ENCODE results near the gene NOD1.
"Not testable (repeated sequence)": the region's sequence is repeated elsewhere in the genome, so short reads cannot be mapped to it uniquely, and the experiment has no call there.

NOD1 gene

GRCh38 chr7:30412782-30413504 lies 65.6 kb downstream of the NOD1 start:
- DNase-seq, result no peak

DNA sequence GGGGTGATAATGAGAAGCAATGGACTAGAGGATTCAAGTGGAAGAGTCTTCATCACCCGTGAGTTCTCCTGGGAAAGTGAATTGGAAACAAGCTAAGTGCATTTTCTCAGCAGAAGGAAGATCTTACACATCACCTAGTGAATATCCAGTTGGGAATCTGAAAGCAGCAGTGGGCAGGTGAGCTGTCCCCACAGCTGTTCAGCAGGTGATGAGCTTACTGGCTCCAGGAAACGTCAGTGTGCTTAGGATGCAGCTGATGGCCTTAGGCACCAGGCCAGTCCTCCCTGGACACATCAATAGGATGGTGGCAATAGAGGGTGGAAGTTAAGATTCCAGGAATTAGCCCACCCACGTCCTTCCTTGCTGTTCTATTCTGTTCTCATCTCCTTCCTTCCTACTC lies 66.7 kb downstream of the NOD1 start:
- no peak for DNase-seq

GRCh38 chr7:30411173-30411572 lies 67.4 kb downstream of the NOD1 start:
- no peak for DNase-seq

GRCh38 chr7:30406664-30407425 lies 71.7 kb downstream of the NOD1 start:
- DNase-seq, result no peak

DNA sequence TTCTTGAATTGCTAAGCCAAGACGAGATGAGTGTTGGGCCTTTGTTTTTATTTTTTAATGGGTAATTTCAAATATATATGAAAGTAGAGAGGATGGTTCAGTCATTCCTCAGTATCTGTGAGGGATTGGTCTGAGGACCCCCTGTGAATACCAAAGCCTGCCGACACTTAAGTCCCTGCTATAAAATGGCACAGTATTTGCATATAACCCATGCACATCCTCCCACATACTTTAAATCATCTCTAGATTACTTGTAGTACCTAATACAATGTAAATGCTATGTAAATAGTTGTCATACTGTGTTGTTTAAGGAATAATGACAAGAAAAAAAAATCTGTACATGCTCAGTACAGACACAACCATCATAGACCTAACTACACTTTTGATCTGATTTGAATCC lies 73.4 kb downstream of the NOD1 start:
- no peak for DNase-seq

- no peak for DNase-seq
Measured at GRCh38 chr7:30403477-30403876, 75.1 kb downstream of the NOD1 start.

DNA sequence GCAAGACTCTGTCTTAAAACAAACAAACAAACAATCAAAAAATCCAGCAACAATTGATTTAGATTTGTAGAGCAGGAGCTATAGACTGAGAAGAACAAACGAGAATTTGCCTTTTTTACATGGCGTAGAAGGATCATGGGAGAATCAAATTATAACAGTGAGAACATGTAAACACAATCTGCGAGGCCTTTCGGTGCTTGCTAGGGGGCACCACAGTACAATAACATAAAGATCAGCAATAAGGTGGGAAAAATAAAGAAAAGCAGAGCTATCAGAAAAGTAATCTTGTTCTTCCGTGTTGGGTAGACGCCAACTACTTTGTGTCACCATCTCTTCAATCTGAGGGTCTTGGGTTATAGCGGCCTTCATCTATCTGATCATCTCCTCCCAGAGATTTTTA lies 82.2 kb downstream of the NOD1 start:
- no peak for DNase-seq

DNA sequence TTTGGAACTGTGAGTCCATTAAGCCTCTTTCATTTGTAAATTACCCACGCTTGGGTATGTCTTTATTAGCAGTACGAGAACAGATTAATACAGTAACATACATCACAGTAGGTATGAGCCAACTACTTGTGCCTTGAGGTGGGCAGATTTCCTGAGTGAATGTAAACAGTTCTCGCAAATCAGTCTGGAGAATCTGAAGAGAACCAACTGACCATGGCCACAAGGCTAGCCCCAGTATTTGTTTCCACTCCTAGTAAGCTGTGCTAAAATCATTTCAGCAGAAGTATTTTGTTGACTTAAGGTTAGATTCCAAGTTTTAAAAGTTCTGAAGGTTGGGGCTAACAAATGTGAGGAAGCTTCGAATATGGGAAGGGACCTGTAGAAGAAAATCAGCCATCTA lies 82.9 kb downstream of the NOD1 start:
- DNase-seq, result no peak

GRCh38 chr7:30391806-30392205 lies 86.8 kb downstream of the NOD1 start:
- no peak for DNase-seq

- peak; percentile 67 for DNase-seq
Measured at GRCh38 chr7:30390736-30391636, 87.6 kb downstream of the NOD1 start.

DNA sequence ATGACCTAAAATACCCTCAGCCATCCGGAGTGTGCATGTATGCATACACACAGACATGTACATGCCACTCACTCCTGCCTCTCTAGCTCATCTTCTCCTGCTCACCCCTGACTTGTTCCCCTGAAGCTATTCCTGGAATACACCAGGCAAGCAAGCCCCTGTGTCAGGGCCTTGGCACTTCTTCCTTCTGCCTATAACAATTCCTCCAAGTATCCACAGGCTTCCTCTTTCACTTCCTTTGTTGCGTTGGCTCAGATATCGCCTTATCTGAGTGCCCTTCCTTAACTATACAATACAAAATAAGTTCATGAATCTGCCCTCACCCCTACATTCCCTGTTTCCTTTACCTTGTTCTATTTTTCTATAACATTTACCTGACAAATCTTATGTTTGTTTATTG lies 88.8 kb downstream of the NOD1 start:
- no peak for DNase-seq

- DNase-seq, result no peak
Measured at GRCh38 chr7:30382607-30383006, 96.0 kb downstream of the NOD1 start.

DNA sequence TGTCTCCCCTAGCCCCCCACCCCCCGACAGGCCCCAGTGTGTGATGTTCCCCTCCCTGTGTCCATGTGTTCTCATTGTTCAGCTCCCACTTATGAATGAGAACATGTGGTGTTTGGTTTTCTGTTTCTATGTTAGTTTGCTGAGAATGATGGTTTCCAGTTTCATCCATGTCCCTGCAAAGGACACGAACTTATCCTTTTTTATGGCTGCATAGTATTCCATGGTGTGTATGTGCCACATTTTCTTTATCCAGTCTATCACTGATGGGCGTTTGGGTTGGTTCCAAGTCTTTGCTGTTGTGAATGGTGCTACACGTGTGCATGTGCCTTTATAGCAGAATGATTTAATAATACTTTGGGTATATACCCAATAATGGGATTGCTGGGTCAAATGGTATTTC lies 97.8 kb downstream of the NOD1 start:
- DNase-seq, result not testable (repeated sequence)

DNA sequence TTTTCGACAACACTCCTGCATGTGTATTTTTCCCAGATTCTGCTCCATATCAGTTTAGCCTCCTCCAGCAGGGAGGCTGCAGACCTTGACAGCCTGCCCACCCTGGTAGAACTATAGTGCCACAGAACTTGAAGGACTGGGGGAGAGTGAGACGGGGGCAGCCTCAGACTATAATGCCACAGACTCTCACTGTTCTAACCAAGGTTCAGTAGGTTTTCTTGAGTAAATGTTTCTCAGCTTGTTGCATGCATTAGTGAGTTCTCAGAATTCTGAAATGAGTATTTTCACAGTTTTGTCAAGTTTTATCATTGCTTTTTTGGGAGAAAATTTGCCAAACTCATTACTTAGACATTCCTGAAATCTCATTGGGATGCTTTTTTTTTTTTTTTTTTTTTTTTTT lies 98.3 kb downstream of the NOD1 start:
- DNase-seq, result no peak

DNA sequence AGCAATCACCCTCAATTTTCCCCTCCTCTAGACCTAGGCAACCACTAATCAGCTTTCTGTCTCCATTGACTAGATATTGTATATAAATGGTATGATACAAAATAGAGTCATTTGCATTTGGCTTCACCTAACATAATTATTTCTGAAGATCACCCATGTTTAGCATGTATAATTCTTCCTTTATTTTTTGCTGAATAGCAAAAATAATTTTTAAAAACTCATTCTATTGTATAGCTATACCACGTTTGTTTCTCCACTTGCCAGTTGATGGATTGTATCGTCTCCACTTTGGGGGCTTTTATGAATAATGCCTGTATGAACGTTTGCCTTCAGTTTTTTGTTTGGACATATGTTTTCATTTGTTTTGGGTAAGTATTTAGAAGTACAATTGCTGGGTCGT lies 98.8 kb downstream of the NOD1 start:
- DNase-seq, result no peak

- no peak for DNase-seq
Measured at GRCh38 chr7:30379131-30379530, 99.5 kb downstream of the NOD1 start.

- no peak for DNase-seq
Measured at GRCh38 chr7:30378275-30378674, 100.3 kb downstream of the NOD1 start.

All from DMS79 (cell line).